SIG-M5 (cell line): ENCODE measurements around the gene AP1G2.

Source experiments
- DNase-seq: peaks from one replicate; lab custom pipeline; 2025; lab: John Stamatoyannopoulos, UW

Gene AP1G2

DNA sequence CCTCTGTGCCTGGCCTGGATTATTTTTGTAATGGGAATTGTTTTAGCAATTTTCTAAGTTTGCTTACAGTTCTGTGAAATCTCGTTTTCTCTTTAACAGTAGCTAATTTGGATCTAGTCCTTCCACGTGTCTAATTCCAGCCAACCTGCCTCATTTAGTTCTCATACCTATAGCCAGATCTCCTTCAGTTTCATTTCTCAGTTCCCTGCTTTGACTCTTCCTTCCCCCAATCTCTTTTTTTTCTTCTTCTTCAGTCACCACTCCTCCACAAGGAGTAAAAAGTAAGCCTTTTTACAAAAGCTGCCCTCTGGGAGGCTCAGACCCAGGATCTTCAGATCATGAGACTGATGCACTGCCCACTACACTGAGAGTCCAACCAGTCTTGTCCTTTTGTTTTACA, 10.1 kb downstream of the AP1G2 start:
- DNase-seq = no peak

DNA sequence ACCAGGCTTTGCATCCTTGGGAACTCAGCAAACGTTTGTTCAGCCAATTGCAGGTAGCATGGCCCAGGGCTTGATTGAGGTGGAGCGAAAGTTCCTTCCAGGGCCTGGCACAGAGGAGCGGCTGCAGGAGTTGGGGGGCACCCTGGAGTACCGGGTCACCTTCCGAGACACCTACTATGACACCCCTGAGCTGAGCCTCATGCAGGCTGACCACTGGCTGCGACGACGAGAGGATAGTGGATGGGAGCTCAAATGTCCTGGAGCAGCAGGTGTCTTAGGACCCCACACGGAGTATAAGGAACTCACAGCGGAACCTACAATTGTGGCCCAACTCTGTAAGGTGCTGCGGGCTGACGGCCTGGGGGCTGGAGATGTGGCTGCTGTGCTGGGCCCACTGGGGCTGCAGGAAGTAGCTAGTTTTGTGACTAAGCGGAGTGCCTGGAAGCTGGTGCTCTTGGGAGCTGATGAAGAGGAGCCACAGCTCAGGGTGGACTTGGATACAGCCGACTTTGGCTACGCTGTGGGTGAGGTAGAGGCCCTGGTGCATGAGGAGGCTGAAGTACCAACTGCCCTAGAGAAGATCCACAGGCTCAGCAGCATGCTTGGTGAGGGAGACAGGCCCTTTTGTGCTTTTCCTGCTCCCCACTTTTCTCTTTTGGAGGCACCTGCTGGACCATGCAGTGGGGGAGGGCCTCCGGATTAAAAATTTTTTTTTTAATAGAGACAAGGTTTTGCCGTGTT, 10.7 kb downstream of the AP1G2 start:
- DNase-seq = no peak

DNA sequence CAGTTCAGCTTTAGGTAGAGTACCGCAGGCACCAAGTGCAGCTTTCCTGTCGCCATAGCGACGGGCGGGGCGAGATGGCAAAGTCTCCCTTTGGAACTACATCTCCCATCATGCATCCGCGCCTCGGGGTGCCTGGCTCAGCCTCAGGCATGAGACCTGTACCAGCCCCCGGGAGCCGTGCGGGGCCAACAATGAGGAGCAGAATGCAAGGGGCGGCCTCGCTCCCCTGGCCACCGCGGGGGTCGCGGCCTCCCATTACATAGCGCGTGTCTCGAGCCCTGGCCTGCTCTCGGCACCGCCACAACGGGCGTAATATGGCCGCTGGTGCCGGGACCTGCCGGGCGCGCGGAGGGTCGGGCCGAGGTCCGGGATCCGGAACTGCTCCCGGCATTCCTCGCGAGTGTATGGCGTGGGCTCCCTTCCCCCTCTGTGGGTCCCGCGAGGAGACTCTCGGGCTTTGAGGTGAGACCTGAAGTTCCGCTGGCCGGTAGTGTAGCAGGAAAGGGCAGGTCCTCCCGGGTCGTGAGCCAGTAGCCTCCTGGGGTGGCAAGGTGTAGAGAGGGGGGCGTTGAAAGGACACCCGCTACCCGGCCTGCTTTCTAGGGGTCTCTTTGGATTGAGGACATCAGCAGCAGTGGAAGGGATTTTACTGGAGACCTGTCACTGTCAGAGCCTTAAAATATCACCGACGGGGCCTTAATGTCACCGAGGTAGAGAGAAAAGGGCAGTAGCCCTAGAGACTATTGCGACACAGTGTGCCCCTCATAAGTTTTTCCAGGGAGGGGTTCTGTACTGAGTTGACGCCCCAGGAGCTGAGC, 11.5 kb downstream of the AP1G2 start, which contains the start of gene THTPA:
TSS of gene THTPA (plus strand) at position 390 of the 818 bp plus-strand sequence. CDS start 487 bp downstream, outside the sequence.
- DNase-seq = peak; percentile 50

DNA sequence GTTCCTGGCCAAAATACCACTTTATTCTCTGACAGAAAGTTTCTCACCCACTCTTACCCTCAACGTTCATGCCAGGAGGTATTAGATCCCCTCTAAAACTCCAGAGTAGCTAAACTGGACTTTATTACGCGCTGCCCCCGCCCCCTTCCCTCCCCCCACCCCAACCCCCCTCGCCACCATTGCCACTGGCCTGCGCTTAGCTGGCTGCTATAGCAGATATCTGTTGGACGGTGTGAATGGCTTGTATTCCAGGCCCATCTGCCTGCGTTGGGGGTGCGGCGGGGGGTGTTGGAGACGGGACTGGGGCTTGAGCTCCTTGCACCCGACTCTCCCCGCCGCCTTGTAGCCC, 12.1 kb downstream of the AP1G2 start:
- no peak for DNase-seq

DNA sequence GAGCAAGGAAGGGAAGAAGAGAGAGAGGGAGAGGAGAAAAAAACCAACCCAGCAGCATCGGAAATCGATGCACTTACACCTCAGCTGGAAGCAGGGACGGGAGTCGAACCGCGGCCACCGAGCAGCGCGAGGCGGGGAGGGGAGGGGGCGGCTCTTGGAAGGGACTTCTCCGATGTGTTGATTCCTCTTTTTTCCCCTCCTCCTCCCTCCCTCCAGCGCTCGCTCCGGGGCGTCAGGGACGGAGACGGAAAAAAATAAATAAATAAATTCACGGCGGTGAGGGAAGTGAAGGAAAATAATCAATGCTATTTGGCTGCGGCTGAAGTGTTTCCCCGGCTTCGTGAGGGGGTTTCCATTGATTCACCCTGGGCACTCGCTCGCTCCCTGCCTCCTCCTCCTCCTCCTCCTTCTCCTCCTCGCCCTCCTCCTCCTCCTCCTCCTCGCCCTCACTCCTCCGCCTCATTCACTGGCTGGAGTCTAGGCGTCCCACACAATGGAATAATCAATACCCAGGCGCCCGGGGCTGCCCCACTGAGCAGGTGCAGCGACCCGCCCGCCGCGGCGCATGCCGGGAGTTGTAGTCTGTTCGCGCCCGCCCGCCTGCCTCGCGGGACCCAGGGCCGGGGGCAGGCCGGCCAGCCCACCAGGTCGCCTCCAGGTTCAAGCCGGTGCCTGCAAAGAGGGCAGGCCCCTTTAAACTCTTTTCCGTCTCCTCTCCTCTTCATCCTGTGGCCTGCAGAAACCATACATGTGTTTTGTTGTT, 16.1 kb downstream of the AP1G2 start, which contains the start of gene ZFHX2:
TSS of gene ZFHX2 (minus strand) at position 500 of the 763 bp plus-strand sequence. CDS start 16,440 bp downstream, outside the sequence.
- no peak for DNase-seq

- no peak for DNase-seq
These were observed 16.8 kb downstream of the AP1G2 start for GRCh38 chr14:23550812-23551265.

GRCh38 chr14:23550131-23550811, 17.3 kb downstream of the AP1G2 start:
- DNase-seq = no peak

DNA sequence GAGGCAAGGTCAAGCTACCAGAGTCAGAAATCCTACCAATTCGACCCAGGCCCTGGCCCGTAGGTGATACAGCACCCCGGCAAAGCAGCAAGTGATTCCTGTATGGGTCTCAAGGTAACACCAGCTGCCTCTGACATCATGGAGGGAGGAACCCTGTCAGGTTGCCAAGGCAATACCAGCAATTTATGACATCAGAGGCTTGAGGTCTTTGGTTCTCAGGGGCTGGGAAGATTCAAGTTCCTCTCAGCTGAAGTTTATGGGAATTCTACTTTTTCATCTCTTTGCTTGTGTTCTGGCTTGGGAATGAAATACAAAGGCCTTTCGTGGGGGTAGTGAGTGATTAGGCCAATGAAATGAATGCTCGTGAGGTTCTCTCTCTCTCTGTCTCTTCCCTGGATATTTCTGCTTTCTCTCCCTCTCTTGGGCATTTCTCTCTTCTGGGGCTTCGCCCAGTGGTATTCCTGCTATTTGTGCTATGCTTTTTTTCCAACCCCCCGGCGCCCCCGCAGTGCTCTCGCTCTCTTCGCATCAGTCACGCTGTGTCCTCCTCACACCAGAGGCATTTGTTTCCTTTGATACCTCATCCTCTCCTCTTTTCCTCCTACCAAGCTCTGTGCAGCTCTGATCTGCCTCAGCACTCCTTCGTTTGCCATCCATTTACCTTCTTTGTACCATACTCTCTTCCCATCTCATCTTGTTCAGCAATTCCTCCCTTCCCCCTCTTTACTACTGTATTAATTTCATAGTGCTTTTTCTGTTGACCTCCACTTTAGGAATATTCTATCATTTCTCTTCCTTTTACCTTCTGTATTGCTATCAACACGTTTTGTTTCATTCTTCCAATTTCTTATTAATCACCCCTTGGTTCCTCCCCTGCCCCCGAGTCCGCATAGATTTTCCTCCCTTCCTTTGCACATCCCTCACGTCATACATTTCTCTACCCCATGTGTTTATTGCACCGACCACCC, 19.0 kb downstream of the AP1G2 start:
- DNase-seq = no peak

DNA sequence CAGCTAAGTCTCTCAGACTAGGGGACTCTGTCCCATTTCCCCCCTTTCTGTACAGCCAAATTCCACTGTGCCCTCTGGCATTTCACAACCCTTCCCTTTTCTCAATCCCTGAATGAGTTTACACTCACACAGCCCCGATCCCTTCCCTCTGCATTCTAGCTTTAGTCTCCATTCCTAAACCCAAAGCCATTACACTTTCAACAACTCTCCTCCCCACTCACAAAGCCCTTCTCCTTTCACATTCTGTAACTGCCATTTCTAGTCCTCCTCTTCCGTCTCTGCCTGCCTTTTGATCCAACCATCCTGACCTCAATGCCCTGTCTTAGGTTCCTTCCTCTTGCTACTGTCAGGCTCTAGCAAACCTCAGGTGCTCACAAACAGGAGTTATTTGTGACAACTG, 19.7 kb downstream of the AP1G2 start:
- no peak for DNase-seq

GRCh38 chr14:23546450-23547035, 21.0 kb downstream of the AP1G2 start:
- no peak for DNase-seq

DNA sequence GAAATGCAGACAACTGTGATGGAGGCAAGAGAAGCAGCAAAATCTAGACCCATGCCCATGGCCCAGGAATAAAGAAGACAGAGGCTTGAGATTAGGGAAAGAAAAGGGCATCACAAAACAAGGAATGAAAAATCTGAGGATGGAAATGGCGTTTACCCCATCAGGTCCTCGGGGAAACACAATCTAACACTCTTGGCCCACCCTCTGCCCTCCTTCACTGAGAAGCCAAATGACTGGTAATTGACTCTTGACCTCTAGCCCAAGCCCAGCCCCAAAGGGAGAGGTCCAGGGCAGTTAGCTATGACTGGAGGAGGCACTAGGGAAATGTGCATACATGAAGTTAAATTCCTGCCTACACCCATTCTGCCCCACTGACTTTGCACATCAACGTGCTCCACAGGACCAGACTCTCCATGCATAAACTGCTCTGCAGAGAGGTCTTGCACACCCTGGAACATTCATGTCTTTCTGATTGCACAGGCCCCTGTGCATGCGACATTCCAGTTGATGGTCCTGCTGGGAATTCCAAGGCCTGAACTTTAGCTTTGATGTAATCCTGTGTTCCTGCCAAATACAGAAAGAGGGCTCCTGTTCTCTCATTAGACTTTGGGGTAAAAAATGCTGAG, 21.7 kb downstream of the AP1G2 start:
- DNase-seq = no peak

GRCh38 chr14:23544511-23545447, 22.8 kb downstream of the AP1G2 start:
- DNase-seq = no peak

DNA sequence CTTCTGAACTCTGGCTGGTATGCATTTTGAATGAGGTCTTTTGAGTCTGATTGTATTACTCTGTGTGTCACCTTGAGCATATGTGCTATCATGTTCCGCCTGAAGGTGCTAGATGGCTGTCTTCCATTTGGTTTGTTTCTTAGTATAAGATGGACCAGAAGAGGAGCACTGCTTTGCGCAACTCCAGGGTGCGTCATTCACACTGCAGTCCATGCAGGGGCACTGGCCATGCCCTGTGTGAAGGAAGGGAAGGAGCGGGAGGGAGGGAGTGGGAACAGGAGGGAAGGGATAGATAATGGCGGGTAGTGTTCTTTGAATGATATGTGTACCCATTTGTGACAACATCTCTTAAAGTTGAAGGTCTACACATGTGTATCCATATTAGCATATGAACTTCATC, 24.2 kb downstream of the AP1G2 start:
- no peak for DNase-seq

DNA sequence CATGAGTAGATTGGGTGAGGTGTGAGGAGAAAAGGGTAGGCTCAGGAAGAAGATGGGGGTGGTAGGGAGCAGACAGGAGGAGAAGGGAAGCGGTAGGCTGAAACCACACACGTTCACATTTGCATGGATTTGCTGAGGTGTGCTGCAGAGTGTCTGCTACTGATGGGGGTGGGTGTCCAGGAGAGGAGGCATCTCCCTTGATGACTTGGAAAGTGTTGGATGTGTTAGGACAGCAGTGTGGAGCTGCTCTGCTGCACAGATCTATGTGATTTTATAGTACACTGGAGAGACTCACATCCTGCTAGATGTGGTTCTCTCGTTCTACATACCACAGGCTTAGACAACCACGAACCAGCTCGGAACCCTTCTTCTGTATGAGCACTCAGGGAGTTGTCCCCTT, 25.3 kb downstream of the AP1G2 start:
- DNase-seq = no peak

DNA sequence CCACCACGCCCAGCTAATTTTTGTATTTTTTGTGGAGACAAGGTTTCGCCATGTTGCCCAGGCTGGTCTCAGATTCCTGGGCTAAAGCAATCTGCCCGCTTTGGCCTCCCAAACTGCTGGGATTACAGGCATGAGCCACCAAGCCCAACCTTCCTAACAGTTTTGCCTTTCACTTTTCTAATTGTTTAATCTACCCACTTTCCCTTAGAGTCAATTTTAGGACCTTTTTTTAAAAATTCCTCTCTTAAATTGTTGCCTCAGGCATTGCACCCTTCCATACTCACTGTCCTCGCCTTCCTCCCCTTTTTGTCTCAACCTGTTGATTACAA, 27.5 kb downstream of the AP1G2 start:
- DNase-seq = no peak

DNA sequence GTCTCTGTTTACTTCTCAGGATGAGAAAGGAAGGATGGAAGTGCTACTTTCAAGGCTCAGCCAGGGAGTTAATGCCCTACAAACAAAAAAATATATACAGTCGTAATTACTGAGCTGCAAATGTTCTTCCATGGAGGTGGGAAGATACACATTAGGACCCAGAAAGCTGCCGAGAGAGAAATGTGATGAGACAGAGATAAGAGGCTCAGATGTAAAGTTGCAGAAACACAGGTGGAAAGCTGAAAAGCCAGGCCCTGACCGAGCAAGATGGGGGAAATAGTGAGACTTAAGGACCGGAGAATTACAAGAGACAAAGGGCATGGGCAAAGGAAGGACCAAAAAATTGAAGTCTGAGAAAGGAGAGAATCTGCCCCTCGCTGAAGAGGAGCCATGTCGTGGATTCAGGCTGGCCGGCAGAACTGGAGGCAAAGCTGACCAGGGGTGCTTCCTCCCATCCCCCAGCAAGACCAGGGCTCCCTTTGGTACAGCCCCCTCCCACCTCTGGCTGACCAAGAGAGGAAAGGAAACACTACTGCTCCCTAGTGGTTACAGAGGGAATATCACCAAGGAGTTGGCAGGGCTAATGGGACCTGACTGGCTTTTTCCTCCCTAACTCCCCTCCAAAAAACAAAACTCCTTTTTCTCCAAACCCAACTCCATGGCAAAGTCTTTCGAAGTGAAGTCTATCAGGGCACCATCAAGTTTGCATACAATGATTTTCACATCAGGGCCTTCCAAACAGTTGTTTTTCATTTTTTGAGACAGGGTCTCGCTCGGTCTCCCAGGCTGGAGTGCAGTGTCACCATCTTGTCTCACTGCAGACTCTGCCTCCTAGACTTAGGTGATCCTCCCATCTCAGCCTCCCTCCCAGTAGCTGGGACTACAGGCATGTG, 28.1 kb downstream of the AP1G2 start:
- no peak for DNase-seq

DNA sequence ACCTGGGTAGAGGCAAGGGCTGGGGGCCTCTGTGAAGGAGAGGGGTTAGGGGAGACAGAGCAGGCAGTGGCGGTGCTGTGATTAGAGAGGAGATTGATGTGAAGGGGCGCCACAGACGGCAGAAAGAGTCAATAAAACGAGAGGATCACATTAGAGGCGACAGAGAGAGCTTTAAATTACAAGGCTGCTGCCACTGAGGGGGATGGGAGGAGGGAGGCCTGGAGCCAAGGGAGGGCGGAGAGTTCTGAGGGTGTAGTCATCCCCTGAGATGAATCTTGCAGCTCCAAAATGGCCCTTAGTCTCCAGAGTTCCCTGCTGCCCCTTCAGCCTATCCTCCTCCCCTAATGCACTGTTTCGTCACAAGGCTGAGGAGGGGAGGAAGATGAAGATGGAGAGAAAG, 28.8 kb downstream of the AP1G2 start:
- DNase-seq = no peak
